ENCODE results near the gene ATG10. TPM values are rescaled to one million over a fixed set of nuclear protein-coding genes. Genes with fewer than 3 reads are reported as not detected.

The ATG10 gene
- total and polyA plus RNA-seq, 2 of the 13 experiments (the other 11 are each of a cell fraction or from before 2014, with no cell fraction given) = 2.0 to 5.7 TPM

GRCh38 chr5:82149434-82149833 is 177.6 kb downstream of the ATG10 start:
- Histone ChIP-seq H3K4me2 (ENCODE audit: low read depth, low read length) (no peak overlapping the region), H3K36me3 (replicated peaks in 1 of 2; ENCODE audit: control insufficient read depth in 1 of 2, insufficient read depth in 2 of 2, low read length in 2 of 2) (no peaks in the 10 kb centered on the region), H2AFZ (ENCODE audit: low read length) (no peak overlapping the region), H3K27me3 (ENCODE audit: control insufficient read depth in 1 of 2, insufficient read depth in 2 of 2, low read length in 2 of 2) (no peaks in the 10 kb centered on the region), H3K27ac (ENCODE audit: extremely low read length, insufficient read depth, low read length) (no peak overlapping the region), H4K20me1 (ENCODE audit: insufficient read depth, low read length) (no peaks in the 10 kb centered on the region), H3K9me3 (ENCODE audit: low read length) (no peaks in the 10 kb centered on the region), H3K4me3 (replicated peaks in 1 of 3; ENCODE audit: insufficient read depth in 1 of 3, low read depth in 2 of 3, low read length in 3 of 3) (no peak overlapping the region), H3K4me1 (ENCODE audit: insufficient read depth, low read length) (no peaks in the 10 kb centered on the region), H3K9ac (ENCODE audit: insufficient read depth, low read depth, low read length) (no peak overlapping the region), H3K79me2 (ENCODE audit: insufficient read depth, low read length) (no peaks in the 10 kb centered on the region)
- intact Hi-C loops (cut with micrococcal nuclease; ENCODE audit: unreplicated experiment) = no loop called here
- no TSS peak for BruUV-seq (replicated peaks)
- ATAC-seq (no peak), DNase-seq (ENCODE audit: low spot score) (no peak), FAIRE-seq (no peak)
- in situ Hi-C loops (cut with HindIII; ENCODE audit: extremely low pct_ligation_motif_present, low pct_unique_long_range_greater_than_20kb) = no loop called here
- ChIA-PET CTCF (ENCODE audit: low intra/inter-chr PET ratio, low total read pairs) (no interaction called here), POLR2A (no interaction called here)
- TF ChIP-seq ZZZ3 (CRISPR knock-in tag; IDR thresholded peaks at IDR 0.05; ENCODE audit: borderline replicate concordance) = no peak
- TF ChIP-seq ZNF513 (CRISPR knock-in tag; conservative IDR thresholded peaks at IDR 0.05) = no peak
- no peak for TF ChIP-seq HMG20B (CRISPR knock-in tag; conservative IDR thresholded peaks at IDR 0.05)
- no peak for TF ChIP-seq ZBTB42 (CRISPR knock-in tag; IDR thresholded peaks at IDR 0.05)

- in situ Hi-C loops (cut with HindIII; ENCODE audit: extremely low pct_ligation_motif_present, low pct_unique_long_range_greater_than_20kb) (no loop called here), intact Hi-C loops (cut with micrococcal nuclease; ENCODE audit: unreplicated experiment) (no loop called here)
- BruUV-seq (replicated peaks) = no TSS peak
- H3K4me3 ChIP-seq (replicated peaks in 1 of 3; ENCODE audit: insufficient read depth in 1 of 3, low read depth in 2 of 3, low read length in 3 of 3) = no peak overlapping the region
- no peaks in the 10 kb centered on the region for H3K4me1 ChIP-seq (ENCODE audit: insufficient read depth, low read length)
- no peak overlapping the region for H2AFZ ChIP-seq (ENCODE audit: low read length)
- H3K79me2 ChIP-seq (ENCODE audit: insufficient read depth, low read length) = no peaks in the 10 kb centered on the region
- no peak for ATAC-seq
- no peak overlapping the region for H3K9ac ChIP-seq (ENCODE audit: insufficient read depth, low read depth, low read length)
- DNase-seq (ENCODE audit: low spot score) = no peak
- no peak overlapping the region for H3K4me2 ChIP-seq (ENCODE audit: low read depth, low read length)
- H3K27ac ChIP-seq (ENCODE audit: extremely low read length, insufficient read depth, low read length) = no peak overlapping the region
- 73% methylated on average over 3 of the region's 3 CpGs for WGBS (ENCODE audit: low lambda C conversion rate)
- no peaks in the 10 kb centered on the region for H4K20me1 ChIP-seq (ENCODE audit: insufficient read depth, low read length)
- no peaks in the 10 kb centered on the region for H3K36me3 ChIP-seq (replicated peaks in 1 of 2; ENCODE audit: control insufficient read depth in 1 of 2, insufficient read depth in 2 of 2, low read length in 2 of 2)
- ChIA-PET CTCF (ENCODE audit: low intra/inter-chr PET ratio, low total read pairs) (no interaction called here), POLR2A (no interaction called here)
- no peak for FAIRE-seq
- no peaks in the 10 kb centered on the region for H3K27me3 ChIP-seq (ENCODE audit: control insufficient read depth in 1 of 2, insufficient read depth in 2 of 2, low read length in 2 of 2)
- no peaks in the 10 kb centered on the region for H3K9me3 ChIP-seq (ENCODE audit: low read length)
- no peak for TF ChIP-seq CREB3 (CRISPR knock-in tag; IDR thresholded peaks at IDR 0.05)
- TF ChIP-seq ZMYM2 (CRISPR knock-in tag; IDR thresholded peaks at IDR 0.05) = no peak
- no peak for TF ChIP-seq CBX2 (IDR thresholded peaks at IDR 0.05; ENCODE audit: low read depth, low read length)
- no peak for TF ChIP-seq CBX2 (CRISPR knock-in tag; IDR thresholded peaks at IDR 0.05; ENCODE audit: low read depth)
- TF ChIP-seq ZFY (CRISPR knock-in tag; IDR thresholded peaks at IDR 0.05) = no peak
- no peak for TF ChIP-seq ZNF30 (CRISPR knock-in tag; IDR thresholded peaks at IDR 0.05)
- TF ChIP-seq ETV5 (CRISPR knock-in tag; IDR thresholded peaks at IDR 0.05; ENCODE audit: borderline replicate concordance) = no peak
- TF ChIP-seq SCMH1 (CRISPR knock-in tag; IDR thresholded peaks at IDR 0.05; ENCODE audit: borderline replicate concordance) = no peak
- no peak for TF ChIP-seq ZBTB39 (CRISPR knock-in tag; IDR thresholded peaks at IDR 0.05)
- TF ChIP-seq RFX3 (CRISPR knock-in tag; IDR thresholded peaks at IDR 0.05) = no peak
- TF ChIP-seq ZFP37 (CRISPR knock-in tag; IDR thresholded peaks at IDR 0.05; ENCODE audit: borderline replicate concordance) = no peak
- no peak for TF ChIP-seq ESRRA (CRISPR knock-in tag; IDR thresholded peaks at IDR 0.05; ENCODE audit: low read depth)
- TF ChIP-seq ZBTB38 (CRISPR knock-in tag; IDR thresholded peaks at IDR 0.05) = no peak
These were observed 178.7 kb downstream of the ATG10 start for GRCh38 chr5:82150559-82150958.
